ENCODE measurements around the gene TSPO2. TPM values are rescaled to one million over a fixed set of nuclear protein-coding genes. Genes with fewer than 3 reads are reported as not detected.

The TSPO2 gene
- total and polyA plus RNA-seq, 9 of the 15 experiments (the other 6 are each of a cell fraction or from before 2014, with no cell fraction given), result not detected

DNA sequence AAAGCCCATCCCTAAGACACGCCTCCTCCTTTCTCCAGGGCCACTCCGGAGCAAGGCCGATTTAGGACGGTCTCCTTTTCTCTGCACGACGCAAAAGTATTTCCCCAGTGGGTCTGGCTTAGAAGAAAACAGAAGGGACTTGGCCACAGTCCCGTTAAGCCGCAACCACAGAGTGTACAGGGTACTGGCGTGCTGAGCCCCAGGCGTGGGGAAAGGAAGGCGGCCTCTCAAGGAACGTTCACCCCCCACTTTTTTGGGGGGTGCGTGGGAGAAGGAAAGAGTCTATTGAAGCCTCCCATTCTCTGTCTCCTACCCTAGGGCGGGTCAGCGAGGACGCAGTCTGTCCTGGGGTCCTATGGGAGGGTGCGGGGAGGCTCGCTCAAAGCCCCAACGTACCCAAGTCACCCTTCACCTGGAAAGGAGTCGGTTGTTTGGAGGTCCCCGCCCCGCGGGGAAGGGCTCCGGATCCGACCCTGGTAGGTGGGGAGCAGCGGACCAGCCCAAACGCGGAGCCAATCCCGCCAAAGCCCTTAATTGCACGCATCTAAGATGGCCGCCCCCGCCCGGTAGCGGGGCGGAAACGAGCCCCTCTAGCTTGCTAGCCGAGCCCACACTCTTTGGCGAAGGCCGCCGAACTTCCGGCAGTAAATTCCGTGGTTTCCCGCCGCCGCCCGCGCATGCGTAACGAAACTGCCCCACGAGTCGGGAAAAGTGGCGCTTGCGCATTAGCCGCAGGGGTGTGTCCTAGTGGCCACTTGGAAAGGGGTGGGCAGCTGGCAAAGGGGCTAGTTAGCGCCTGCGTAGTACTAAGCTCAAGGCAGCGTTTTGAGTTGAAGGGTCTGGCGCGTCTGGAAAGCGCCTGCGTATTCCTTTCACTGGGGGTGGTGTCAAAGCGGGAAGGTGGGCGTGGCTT lies 29.9 kb downstream of the TSPO2 start, which contains the start of gene OARD1 (continued):
- TF ChIP-seq, protein P1, sequence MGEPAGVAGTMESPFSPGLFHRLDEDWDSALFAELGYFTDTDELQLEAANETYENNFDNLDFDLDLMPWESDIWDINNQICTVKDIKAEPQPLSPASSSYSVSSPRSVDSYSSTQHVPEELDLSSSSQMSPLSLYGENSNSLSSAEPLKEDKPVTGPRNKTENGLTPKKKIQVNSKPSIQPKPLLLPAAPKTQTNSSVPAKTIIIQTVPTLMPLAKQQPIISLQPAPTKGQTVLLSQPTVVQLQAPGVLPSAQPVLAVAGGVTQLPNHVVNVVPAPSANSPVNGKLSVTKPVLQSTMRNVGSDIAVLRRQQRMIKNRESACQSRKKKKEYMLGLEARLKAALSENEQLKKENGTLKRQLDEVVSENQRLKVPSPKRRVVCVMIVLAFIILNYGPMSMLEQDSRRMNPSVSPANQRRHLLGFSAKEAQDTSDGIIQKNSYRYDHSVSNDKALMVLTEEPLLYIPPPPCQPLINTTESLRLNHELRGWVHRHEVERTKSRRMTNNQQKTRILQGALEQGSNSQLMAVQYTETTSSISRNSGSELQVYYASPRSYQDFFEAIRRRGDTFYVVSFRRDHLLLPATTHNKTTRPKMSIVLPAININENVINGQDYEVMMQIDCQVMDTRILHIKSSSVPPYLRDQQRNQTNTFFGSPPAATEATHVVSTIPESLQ (CRISPR knock-in tag; IDR thresholded peaks at IDR 0.05), result no peak
- TF ChIP-seq EGR1 (conservative IDR thresholded peaks at IDR 0.05) (no peak; the same call in none of the 2 replicates), CBX2 (IDR thresholded peaks at IDR 0.05; ENCODE audit: insufficient read depth, low read length, poor library complexity, severe bottlenecking) (no peak), BRF1 (IDR thresholded peaks at IDR 0.05; ENCODE audit: borderline replicate concordance, extremely low read depth, insufficient read length) (no peak), NFRKB (IDR thresholded peaks at IDR 0.05; ENCODE audit: low read depth) (peak; percentile 83), ZNF780A (CRISPR knock-in tag; IDR thresholded peaks at IDR 0.05) (no peak), CBFB (CRISPR knock-in tag; IDR thresholded peaks at IDR 0.05) (no peak), ZNF224 (CRISPR knock-in tag; IDR thresholded peaks at IDR 0.05) (no peak), FOXJ2 (tag; IDR thresholded peaks at IDR 0.05) (peak; percentile 84), MECOM (CRISPR knock-in tag; IDR thresholded peaks at IDR 0.05) (no peak), DPF2 (IDR thresholded peaks at IDR 0.05) (no peak; the same call in 1 of the 2 replicates)
- TF ChIP-seq, protein P2, sequence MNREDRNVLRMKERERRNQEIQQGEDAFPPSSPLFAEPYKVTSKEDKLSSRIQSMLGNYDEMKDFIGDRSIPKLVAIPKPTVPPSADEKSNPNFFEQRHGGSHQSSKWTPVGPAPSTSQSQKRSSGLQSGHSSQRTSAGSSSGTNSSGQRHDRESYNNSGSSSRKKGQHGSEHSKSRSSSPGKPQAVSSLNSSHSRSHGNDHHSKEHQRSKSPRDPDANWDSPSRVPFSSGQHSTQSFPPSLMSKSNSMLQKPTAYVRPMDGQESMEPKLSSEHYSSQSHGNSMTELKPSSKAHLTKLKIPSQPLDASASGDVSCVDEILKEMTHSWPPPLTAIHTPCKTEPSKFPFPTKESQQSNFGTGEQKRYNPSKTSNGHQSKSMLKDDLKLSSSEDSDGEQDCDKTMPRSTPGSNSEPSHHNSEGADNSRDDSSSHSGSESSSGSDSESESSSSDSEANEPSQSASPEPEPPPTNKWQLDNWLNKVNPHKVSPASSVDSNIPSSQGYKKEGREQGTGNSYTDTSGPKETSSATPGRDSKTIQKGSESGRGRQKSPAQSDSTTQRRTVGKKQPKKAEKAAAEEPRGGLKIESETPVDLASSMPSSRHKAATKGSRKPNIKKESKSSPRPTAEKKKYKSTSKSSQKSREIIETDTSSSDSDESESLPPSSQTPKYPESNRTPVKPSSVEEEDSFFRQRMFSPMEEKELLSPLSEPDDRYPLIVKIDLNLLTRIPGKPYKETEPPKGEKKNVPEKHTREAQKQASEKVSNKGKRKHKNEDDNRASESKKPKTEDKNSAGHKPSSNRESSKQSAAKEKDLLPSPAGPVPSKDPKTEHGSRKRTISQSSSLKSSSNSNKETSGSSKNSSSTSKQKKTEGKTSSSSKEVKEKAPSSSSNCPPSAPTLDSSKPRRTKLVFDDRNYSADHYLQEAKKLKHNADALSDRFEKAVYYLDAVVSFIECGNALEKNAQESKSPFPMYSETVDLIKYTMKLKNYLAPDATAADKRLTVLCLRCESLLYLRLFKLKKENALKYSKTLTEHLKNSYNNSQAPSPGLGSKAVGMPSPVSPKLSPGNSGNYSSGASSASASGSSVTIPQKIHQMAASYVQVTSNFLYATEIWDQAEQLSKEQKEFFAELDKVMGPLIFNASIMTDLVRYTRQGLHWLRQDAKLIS (CRISPR knock-in tag; IDR thresholded peaks at IDR 0.05), result peak; percentile 96
- TF ChIP-seq, protein P3, sequence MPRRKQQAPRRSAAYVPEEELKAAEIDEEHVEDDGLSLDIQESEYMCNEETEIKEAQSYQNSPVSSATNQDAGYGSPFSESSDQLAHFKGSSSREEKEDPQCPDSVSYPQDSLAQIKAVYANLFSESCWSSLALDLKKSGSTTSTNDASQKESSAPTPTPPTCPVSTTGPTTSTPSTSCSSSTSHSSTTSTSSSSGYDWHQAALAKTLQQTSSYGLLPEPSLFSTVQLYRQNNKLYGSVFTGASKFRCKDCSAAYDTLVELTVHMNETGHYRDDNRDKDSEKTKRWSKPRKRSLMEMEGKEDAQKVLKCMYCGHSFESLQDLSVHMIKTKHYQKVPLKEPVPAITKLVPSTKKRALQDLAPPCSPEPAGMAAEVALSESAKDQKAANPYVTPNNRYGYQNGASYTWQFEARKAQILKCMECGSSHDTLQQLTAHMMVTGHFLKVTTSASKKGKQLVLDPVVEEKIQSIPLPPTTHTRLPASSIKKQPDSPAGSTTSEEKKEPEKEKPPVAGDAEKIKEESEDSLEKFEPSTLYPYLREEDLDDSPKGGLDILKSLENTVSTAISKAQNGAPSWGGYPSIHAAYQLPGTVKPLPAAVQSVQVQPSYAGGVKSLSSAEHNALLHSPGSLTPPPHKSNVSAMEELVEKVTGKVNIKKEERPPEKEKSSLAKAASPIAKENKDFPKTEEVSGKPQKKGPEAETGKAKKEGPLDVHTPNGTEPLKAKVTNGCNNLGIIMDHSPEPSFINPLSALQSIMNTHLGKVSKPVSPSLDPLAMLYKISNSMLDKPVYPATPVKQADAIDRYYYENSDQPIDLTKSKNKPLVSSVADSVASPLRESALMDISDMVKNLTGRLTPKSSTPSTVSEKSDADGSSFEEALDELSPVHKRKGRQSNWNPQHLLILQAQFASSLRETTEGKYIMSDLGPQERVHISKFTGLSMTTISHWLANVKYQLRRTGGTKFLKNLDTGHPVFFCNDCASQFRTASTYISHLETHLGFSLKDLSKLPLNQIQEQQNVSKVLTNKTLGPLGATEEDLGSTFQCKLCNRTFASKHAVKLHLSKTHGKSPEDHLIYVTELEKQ (CRISPR knock-in tag; IDR thresholded peaks at IDR 0.05), result no peak
- TF ChIP-seq, protein P4, sequence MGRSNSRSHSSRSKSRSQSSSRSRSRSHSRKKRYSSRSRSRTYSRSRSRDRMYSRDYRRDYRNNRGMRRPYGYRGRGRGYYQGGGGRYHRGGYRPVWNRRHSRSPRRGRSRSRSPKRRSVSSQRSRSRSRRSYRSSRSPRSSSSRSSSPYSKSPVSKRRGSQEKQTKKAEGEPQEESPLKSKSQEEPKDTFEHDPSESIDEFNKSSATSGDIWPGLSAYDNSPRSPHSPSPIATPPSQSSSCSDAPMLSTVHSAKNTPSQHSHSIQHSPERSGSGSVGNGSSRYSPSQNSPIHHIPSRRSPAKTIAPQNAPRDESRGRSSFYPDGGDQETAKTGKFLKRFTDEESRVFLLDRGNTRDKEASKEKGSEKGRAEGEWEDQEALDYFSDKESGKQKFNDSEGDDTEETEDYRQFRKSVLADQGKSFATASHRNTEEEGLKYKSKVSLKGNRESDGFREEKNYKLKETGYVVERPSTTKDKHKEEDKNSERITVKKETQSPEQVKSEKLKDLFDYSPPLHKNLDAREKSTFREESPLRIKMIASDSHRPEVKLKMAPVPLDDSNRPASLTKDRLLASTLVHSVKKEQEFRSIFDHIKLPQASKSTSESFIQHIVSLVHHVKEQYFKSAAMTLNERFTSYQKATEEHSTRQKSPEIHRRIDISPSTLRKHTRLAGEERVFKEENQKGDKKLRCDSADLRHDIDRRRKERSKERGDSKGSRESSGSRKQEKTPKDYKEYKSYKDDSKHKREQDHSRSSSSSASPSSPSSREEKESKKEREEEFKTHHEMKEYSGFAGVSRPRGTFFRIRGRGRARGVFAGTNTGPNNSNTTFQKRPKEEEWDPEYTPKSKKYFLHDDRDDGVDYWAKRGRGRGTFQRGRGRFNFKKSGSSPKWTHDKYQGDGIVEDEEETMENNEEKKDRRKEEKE (IDR thresholded peaks at IDR 0.05; ENCODE audit: borderline replicate concordance in 1 of 2, control insufficient read depth in 1 of 2, low read depth in 2 of 2, low read length in 1 of 2), result no peak

Measured in K562 (cell line).